Adrenal gland (tissue), 12 donors: ENCODE results near the gene ADCY5. TPM values are rescaled to one million over a fixed set of nuclear protein-coding genes. Genes with fewer than 3 reads are reported as not detected.
"Not testable (repeated sequence)": the region's sequence is repeated elsewhere in the genome, so short reads cannot be mapped to it uniquely, and the experiment has no call there.

ENCODE experiments used
- DNase-seq, 7 donors: peaks; one replicate each; pipeline ENCODE4 v3.0.0-alpha.2; 2019 to 2020
- H3K27ac ChIP-seq, 5 donors: fragments of 200-600 bp; sonication (generic) in 4 of 5; 1 replicate in 3 of 5; 2 replicates in 2 of 5; pipeline versions ENCODE4 v1.5.1 to v1.8.0; 2016 to 2020; ENCODE audit warnings: mild to moderate bottlenecking in 1 of 5
- H3K27me3 ChIP-seq: fragments of 200-600 bp; 2 replicates; pipeline ENCODE4 v1.8.0; 2021
- H3K36me3 ChIP-seq, 2 donors: fragments of 200-600 bp; replicated peaks in 1 of 2; 1 replicate in 1 of 2; 2 replicates in 1 of 2; pipeline versions ENCODE4 v1.5.1 to v1.8.0; 2018 to 2022
- H3K4me1 ChIP-seq, 2 donors: fragments of 200-600 bp; replicated peaks in 1 of 2; 1 replicate in 1 of 2; 2 replicates in 1 of 2; pipeline versions ENCODE4 v1.5.1 to v1.8.0; 2018 to 2021
- H3K4me3 ChIP-seq, 4 donors: fragments of 200-600 bp; sonication (generic) in 3 of 4; one replicate each; pipeline ENCODE4 v1.5.1; 2016 to 2018
- H3K9me3 ChIP-seq, 3 donors: fragments of 200-600 bp; sonication (generic) in 1 of 3; replicated peaks in 1 of 3; 1 replicate in 2 of 3; 2 replicates in 1 of 3; pipeline versions ENCODE4 v1.5.1 to v1.8.0; 2016 to 2021
- POLR2A ChIP-seq, 2 donors: fragments of 450-650 bp; IDR thresholded peaks; one replicate each; pipeline ENCODE4 v1.6.1; 2017; ENCODE audit warnings: antibody characterized with exemption in 2 of 2, mild to moderate bottlenecking in 2 of 2, moderate library complexity in 1 of 2
- WGBS, 4 donors: extraction: QIAGEN DNeasy Blood & Tissue Kit in 2 of 4; methylation state at CpG; one replicate each; pipeline versions ENCODE4 v1.1.5 to v1.1.7; 2013 to 2017; 5-methylcytosine and 5-hydroxymethylcytosine counted together
- intact Hi-C, 2 donors: fragments of 100-400 bp; cut with DNase I; formaldehyde crosslinking; loops; one replicate each; pipeline versions ENCODE4 v1.14.1 to v1.15.0; 2022 to 2023
- polyA plus RNA-seq, 3 donors: library from polyadenylated mRNA; stranded (reverse); fragments of 200-250 nt in 2 of 3; fragments of 350-450 nt in 1 of 3; fragmentation: Illumina TruSeq in 1 of 3; extraction: RNeasy Lipid Tissue Mini Kit (QIAGEN cat#74804) in 1 of 3; gene quantifications; one replicate each; pipeline ENCODE4 v1.2.3, GENCODE V29; 2013 to 2014
- total RNA-seq, 9 donors: library from RNA; depleted of rRNA in 4 of 9; stranded (reverse); fragments of >200 nt in 4 of 9; fragments of 120-200 nt in 1 of 9; fragmentation: NEBNext Ultra II Directional in 1 of 9; extraction: Animal tissue kit (Norgen Biotek cat#: 25700) in 1 of 9; gene quantifications; one replicate each; pipeline versions ENCODE4 v1.1.0 to v1.2.4, GENCODE V29; 2013 to 2023
- TF ChIP-seq, protein P1 (sequence below), 6 experiments: fragments of 450-650 bp in 4 of 6; fragments of 200-600 bp in 2 of 6; sonication (generic) in 1 of 6; IDR thresholded peaks; 1 replicate in 5 of 6; 2 replicates in 1 of 6; pipeline versions ENCODE4 v1.5.1 to v1.8.0; 2016 to 2021; ENCODE audit warnings: antibody characterized with exemption in 6 of 6, mild to moderate bottlenecking in 2 of 6, moderate library complexity in 1 of 6
- donor health status: healthy with polysubstance abuse.
- donor health status: Bipolar disorder and iron deficiency.
- donor health status: DM: yes; HTN: yes; CAD: no.
- donor health status: DM: no; HTN: no; CAD: no.
- donor health status: DM: no; HTN: no; CAD: no.
- donor health status: DM: yes; HTN: yes; CAD: no.

ADCY5 gene
- total and polyA plus RNA-seq, 12 donors: 1.2 to 12.4 (median 4.4) TPM

DNA sequence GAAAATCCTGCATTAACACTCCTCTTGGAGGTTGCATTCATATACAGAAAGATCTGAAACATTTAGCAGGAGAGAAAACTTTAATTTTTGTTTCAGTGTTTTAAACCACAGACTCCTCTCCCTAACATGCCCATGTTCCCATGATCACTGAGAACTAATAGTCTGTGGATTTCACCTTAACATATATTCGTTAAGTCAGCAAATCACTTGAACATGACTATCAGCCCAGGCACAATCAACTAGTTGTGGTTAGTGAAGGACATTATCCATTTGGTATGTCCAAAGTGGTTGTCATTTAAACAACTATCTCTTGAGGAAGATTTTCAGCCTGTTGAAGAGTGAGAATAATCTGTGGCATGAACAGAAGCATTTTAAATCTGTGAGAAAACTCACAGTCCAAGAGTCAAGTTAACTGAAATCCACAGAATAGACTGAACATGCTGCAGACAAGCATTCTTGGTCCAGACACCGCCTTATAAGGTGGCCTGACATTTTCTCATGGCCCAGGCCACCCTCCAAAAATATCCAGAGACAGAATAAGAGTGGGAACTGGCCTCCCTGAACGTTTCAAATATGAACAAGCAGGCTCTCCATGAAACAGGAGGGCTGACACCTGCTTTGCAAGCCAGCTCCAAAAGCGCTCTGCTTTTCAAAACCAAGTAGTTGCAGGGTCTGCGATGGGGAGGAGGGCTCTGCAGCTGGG is 39.9 kb upstream of the ADCY5 start:
- intact Hi-C loops: loop anchor here (2.0 kb wide), 2 partner anchors 160 to 162 kb away; no protein-coding TSS in a partner anchor
- Histone ChIP-seq H3K4me3 (no peak overlapping the region), H3K9me3 (no peaks in the 10 kb centered on the region), H3K4me1 (no peaks in the 10 kb centered on the region), H3K27ac (no peak overlapping the region), H3K36me3 (peaks cover 0 to 6% of the 10 kb centered on the region in 2 donors), H3K27me3 (no peaks in the 10 kb centered on the region)
- 78 to 89% (median 86%) methylated on average over 5 of the region's 5 CpGs for WGBS, 4 donors
- TF ChIP-seq, protein P1, sequence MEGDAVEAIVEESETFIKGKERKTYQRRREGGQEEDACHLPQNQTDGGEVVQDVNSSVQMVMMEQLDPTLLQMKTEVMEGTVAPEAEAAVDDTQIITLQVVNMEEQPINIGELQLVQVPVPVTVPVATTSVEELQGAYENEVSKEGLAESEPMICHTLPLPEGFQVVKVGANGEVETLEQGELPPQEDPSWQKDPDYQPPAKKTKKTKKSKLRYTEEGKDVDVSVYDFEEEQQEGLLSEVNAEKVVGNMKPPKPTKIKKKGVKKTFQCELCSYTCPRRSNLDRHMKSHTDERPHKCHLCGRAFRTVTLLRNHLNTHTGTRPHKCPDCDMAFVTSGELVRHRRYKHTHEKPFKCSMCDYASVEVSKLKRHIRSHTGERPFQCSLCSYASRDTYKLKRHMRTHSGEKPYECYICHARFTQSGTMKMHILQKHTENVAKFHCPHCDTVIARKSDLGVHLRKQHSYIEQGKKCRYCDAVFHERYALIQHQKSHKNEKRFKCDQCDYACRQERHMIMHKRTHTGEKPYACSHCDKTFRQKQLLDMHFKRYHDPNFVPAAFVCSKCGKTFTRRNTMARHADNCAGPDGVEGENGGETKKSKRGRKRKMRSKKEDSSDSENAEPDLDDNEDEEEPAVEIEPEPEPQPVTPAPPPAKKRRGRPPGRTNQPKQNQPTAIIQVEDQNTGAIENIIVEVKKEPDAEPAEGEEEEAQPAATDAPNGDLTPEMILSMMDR (IDR thresholded peaks at IDR 0.05): no peak
- TF ChIP-seq POLR2A (IDR thresholded peaks at IDR 0.05): no peak
- DNase-seq: no peak

DNA sequence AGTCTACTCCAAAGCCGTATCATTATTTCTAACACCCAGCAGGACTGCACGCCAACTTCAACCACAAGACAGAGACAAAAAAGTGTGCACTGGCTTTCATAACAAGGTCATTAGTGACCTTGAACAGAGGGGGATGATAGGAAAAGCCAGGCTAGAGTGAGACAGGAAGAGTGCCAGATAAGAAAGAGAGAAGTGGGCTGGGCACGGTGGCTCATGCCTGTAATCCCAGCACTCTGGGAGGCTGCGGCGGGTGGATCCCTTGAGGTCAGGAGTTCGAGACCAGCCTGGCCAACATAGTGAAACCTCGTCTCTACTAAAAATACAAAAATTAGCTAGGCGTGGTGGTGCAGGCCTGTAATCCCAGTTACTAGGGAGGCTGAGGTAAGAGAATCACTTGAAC is 38.2 kb upstream of the ADCY5 start:
- H3K4me1 ChIP-seq, H3K4me3 ChIP-seq, H3K27ac ChIP-seq, H3K9me3 ChIP-seq, H3K27me3 ChIP-seq, H3K36me3 ChIP-seq, intact Hi-C loops: not testable (repeated sequence)
- 69 to 80% (median 71%) methylated on average over 6 to 8 of the region's 8 CpGs for WGBS, 4 donors
- peak in 3 of 7 donors; percentile 10 to 23 (median 19) for DNase-seq

DNA sequence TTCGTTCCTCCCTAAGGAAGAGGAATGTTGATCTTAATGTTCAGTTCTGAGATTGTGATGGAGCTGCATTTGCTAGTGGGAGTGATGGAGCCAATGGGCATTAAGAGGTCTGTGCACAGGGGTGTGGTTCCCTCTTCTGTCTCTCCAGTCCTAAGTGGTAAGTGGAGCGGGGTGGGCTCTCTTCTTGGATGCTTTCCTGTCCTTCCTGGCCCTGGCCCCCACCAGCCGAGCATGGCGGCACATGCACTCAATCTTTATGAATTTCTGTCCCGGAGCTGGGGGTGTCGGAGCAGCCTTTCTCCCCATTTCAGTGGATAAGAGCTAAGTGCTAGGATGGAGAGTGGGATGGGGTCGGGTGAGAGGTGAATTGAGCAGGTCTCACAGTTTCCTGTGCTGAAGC is 37.6 kb upstream of the ADCY5 start:
- Histone ChIP-seq H3K4me1 (no peaks in the 10 kb centered on the region), H3K27ac (no peak overlapping the region), H3K9me3 (no peaks in the 10 kb centered on the region), H3K4me3 (no peak overlapping the region), H3K27me3 (no peaks in the 10 kb centered on the region), H3K36me3 (no peaks in the 10 kb centered on the region)
- DNase-seq: no peak
- intact Hi-C loops: no loop called here
- TF ChIP-seq POLR2A (IDR thresholded peaks at IDR 0.05): no peak
- TF ChIP-seq, protein P1 (IDR thresholded peaks at IDR 0.05): no peak
- WGBS, 4 donors: 88 to 93% (median 92%) methylated on average over 7 of the region's 7 CpGs

DNA sequence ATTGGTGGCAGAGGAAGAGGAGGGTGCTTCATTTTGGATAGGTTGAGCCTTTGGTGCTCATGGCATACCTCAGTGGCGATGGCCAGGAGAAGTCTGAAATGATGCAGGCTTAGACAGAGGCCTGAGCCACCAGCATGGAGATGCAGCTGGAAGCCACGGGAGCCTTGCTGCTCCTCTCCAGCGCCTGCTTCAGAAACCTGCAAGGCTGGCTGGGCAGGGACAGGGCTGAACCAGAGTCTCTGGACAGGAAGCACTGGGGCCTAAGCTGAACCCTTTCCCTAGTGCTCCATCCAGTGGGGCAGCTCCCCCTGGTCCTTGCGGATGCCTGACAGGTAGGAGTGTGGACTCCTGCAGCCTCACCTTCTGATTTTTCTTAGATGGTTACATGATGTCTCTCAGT is 36.7 kb upstream of the ADCY5 start:
- WGBS, 4 donors: 93 to 97% (median 96%) methylated on average over 4 of the region's 4 CpGs
- H3K4me3 ChIP-seq: no peak overlapping the region
- H3K4me1 ChIP-seq: no peaks in the 10 kb centered on the region
- no peaks in the 10 kb centered on the region for H3K36me3 ChIP-seq
- H3K27me3 ChIP-seq: no peaks in the 10 kb centered on the region
- no peak overlapping the region for H3K27ac ChIP-seq
- no peak for DNase-seq
- no peak for TF ChIP-seq POLR2A (IDR thresholded peaks at IDR 0.05)
- TF ChIP-seq, protein P1 (IDR thresholded peaks at IDR 0.05): no peak
- H3K9me3 ChIP-seq: no peaks in the 10 kb centered on the region
- intact Hi-C loops: no loop called here

DNA sequence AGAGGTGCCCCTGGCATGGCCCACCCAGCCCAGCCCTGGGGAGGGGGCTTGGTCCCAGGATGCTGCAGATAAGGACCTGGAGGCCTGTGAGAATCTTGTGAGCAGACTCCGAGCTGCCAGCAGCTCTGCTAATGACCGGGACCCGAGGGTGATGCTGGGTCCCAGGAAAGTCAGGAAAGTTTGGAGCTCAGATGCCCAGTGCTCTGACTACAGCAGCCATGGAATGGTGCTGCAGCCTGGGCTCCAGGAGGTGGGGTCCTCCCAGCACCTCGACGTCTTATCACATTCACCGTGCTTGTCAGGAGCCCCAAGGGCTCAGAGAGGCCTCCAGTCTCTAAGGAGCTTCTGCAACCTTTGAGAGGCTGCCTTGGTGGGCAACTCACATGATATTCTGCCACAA is 34.3 kb upstream of the ADCY5 start:
- TF ChIP-seq POLR2A (IDR thresholded peaks at IDR 0.05): no peak
- TF ChIP-seq, protein P1 (IDR thresholded peaks at IDR 0.05): no peak
- 82 to 90% (median 88%) methylated on average over 6 of the region's 6 CpGs; no CpG with 5 or more reads in 1 of the 4 donors for WGBS, 4 donors
- intact Hi-C loops: no loop called here

More for the DNA sequence above, 34.3 kb upstream of the ADCY5 start:
- Histone ChIP-seq H3K4me1 (no peaks in the 10 kb centered on the region), H3K27me3 (no peaks in the 10 kb centered on the region), H3K9me3 (no peaks in the 10 kb centered on the region), H3K36me3 (no peaks in the 10 kb centered on the region), H3K4me3 (no peak overlapping the region), H3K27ac (no peak overlapping the region)
- DNase-seq: no peak
